HUDEP-2 (cell line): ENCODE measurements around the gene UGGT2.
"Not testable (repeated sequence)": the region's sequence is repeated elsewhere in the genome, so short reads cannot be mapped to it uniquely, and the experiment has no call there.

Source experiments
- DNase-seq, 76 experiments: peaks; one replicate each; lab custom pipeline; 2025; ENCODE audit not compliant: unreplicated experiment in 76 of 76; lab: John Stamatoyannopoulos, UW

Gene UGGT2

GRCh38 chr13:96052656-96053002, 572 bp downstream of the UGGT2 start:
- DNase-seq, result peak in 18 of 76 experiments; percentile 2 to 57 (median 15)

GRCh38 chr13:96051946-96052345, 1.3 kb downstream of the UGGT2 start:
- not testable (repeated sequence) for DNase-seq

GRCh38 chr13:96051491-96051890, 1.7 kb downstream of the UGGT2 start:
- not testable (repeated sequence) for DNase-seq

GRCh38 chr13:96050955-96051354, 2.2 kb downstream of the UGGT2 start:
- not testable (repeated sequence) for DNase-seq

GRCh38 chr13:96046449-96047126, 6.6 kb downstream of the UGGT2 start:
- DNase-seq, result not testable (repeated sequence)

- no peak for DNase-seq
Observed at GRCh38 chr13:96044238-96044637, 9.0 kb downstream of the UGGT2 start.

GRCh38 chr13:96041326-96042110, 11.7 kb downstream of the UGGT2 start:
- no peak for DNase-seq

GRCh38 chr13:96036515-96036914, 16.7 kb downstream of the UGGT2 start:
- DNase-seq, result no peak

GRCh38 chr13:96034662-96035061, 18.5 kb downstream of the UGGT2 start:
- no peak for DNase-seq

GRCh38 chr13:96033220-96034015, 19.8 kb downstream of the UGGT2 start:
- no peak for DNase-seq

GRCh38 chr13:96032717-96033116, 20.5 kb downstream of the UGGT2 start:
- no peak for DNase-seq

- DNase-seq, result no peak
Observed at GRCh38 chr13:96029002-96029401, 24.2 kb downstream of the UGGT2 start.

- DNase-seq, result no peak
Observed at GRCh38 chr13:96027496-96027895, 25.7 kb downstream of the UGGT2 start.

GRCh38 chr13:96025283-96025682, 27.9 kb downstream of the UGGT2 start:
- no peak for DNase-seq

GRCh38 chr13:96020931-96021330, 32.3 kb downstream of the UGGT2 start:
- DNase-seq, result no peak

- peak in 36 of 76 experiments; percentile 0 to 53 (median 14) for DNase-seq
Observed at GRCh38 chr13:96020155-96020575, 33.0 kb downstream of the UGGT2 start.

- DNase-seq, result no peak
Observed at GRCh38 chr13:96018135-96018534, 35.1 kb downstream of the UGGT2 start.

- no peak for DNase-seq
Observed at GRCh38 chr13:96011291-96011872, 41.8 kb downstream of the UGGT2 start.

- DNase-seq, result peak in 4 of 76 experiments; percentile 0 to 10 (median 4)
Observed at GRCh38 chr13:96003304-96003703, 49.9 kb downstream of the UGGT2 start.

- no peak for DNase-seq
Observed at GRCh38 chr13:96002322-96003131, 50.7 kb downstream of the UGGT2 start.
